SHP77 treated with DMSO at 0.1 percent for 48 hours (cell line): Measurements from ENCODE around the gene AOPEP.
A peak's percentile ranks its signal among the peaks of the same experiment; 100 is the strongest.

Experiments used
- DNase-seq: peaks from one replicate; lab custom pipeline; 2025; lab: John Stamatoyannopoulos, UW

Gene AOPEP, protein sequence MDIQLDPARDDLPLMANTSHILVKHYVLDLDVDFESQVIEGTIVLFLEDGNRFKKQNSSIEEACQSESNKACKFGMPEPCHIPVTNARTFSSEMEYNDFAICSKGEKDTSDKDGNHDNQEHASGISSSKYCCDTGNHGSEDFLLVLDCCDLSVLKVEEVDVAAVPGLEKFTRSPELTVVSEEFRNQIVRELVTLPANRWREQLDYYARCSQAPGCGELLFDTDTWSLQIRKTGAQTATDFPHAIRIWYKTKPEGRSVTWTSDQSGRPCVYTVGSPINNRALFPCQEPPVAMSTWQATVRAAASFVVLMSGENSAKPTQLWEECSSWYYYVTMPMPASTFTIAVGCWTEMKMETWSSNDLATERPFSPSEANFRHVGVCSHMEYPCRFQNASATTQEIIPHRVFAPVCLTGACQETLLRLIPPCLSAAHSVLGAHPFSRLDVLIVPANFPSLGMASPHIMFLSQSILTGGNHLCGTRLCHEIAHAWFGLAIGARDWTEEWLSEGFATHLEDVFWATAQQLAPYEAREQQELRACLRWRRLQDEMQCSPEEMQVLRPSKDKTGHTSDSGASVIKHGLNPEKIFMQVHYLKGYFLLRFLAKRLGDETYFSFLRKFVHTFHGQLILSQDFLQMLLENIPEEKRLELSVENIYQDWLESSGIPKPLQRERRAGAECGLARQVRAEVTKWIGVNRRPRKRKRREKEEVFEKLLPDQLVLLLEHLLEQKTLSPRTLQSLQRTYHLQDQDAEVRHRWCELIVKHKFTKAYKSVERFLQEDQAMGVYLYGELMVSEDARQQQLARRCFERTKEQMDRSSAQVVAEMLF

DNA sequence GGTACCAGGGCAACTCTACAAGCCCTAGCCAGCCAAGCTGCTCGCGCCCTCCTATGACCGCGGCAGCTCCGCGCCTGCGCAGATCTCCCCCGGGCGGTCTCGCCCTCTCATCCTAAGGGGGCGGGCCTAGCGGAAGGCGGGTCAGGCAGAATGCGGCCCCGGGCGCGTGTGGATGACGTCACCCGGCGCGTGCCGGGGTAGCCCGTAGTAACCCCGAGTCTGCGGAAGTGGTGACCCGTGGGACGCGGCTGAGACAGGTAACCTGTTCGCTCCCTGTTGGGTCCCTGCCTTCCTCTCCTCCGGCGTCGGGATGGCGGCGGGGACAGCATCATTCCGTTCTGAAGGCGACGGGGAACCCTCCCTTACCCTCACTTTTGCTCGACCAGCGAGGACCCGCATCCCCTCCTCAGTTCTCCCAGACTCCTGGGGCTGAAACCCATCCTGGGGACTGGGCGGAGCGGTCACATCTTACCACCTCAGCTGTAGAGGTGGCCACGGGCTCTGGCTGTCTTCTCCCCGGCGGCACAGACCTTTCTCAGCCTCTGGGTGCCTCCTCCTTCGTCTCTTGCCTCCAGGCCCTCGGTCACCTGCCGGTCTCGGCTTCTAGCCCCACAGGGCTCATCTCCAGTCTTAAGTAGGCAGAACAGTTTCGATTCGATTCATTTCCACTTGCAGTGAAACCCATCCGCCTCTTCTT is at the start of gene AOPEP:
AOPEP (plus strand) TSS at position 205 of the 697 bp plus-strand sequence. CDS start 33,085 bp downstream, outside the sequence.
- DNase-seq: peak; percentile 85

DNA sequence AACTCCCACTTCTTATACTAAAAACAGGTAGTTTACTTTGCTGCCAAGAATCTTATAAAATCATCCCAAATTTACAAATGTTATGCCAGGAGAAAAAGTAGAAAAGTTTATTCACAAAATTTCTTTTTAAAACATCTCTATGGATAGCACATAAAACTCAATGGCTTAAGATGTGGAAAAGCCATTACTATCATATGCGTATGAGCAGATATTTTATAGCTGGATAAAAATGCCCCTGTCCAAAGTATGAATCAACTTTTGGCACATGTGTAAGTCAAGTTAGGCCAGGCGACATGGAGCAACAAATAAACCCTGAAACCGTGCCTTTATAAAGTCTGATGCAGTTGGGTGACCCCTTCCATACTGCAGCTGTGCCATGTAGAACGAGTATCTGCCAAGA is 48.6 kb upstream of the AOPEP start:
- no peak for DNase-seq

DNA sequence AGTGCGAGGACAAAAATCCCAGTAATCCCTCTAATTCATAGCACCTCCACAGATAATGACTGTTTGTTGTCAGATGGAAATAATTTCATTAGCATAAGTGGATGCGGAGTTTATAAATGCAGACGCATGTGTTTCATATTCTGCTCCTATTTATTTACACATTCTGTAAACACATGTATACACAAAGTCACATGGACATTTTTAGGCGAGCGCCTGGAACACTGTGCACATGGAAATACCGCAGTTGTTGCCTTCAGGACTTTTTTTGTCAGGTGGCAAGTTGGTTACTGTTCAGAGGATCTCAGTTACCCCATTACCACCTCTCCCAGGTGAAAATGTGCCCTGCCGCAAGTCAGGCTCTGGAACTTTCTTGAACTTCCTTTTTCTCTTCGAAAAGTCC is 46.9 kb upstream of the AOPEP start:
- no peak for DNase-seq

DNA sequence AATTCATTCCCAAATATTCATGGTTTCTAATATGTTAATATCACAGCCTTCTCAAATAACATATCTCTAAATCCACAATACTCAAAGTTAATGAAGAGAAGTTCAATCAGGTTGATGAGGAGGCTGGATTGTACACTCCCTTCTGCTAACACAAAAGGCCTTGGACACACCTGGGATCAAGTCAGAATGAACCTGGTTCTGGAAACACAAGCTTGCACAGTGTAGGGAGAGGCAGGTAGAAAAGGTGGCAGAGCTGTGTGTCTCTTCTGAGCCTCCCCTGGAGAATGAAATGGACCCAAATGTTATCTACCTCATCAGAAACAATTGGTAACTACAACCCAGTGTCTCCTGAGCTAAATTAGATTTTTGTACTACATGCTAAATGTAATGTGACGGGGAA is 46.5 kb upstream of the AOPEP start:
- DNase-seq: no peak

DNA sequence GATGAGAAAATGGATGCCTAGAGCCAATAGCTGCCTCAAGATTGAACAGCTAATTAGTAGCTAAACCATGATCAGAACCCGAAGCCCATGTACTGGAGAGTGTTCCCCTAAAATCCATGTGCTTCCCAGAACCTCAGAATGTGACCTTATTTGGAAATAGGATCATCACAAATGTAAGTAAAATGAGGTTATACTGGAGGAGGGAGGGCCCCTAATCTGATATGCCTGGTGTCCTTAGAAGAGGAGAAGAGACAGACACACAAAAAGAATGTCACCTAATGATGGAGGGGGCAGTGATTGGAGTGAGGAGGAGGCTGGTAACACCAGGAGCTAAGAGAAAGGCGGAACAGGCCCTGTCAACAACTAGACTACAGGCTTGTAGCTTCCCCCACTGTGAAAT is 45.9 kb upstream of the AOPEP start:
- DNase-seq: no peak

DNA sequence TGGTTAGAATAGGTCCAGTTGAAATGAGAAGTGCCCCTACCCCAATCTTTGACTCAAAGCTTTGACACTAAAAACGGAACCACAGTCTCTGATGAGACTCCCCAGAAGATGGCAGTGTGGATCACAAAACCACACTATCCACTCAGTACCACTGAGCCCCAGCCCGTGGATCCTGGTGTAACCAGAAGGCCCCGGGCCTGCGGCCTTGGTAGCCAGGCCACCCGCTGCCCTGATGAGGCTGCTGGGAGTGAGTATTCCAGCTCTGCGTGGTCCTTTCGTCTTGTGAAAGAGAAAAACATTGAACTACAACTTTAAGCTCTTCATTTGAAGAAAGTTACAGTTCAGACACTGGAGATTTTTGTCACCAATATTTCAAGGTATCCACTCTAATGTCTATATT is 45.0 kb upstream of the AOPEP start:
- DNase-seq: peak; percentile 59

DNA sequence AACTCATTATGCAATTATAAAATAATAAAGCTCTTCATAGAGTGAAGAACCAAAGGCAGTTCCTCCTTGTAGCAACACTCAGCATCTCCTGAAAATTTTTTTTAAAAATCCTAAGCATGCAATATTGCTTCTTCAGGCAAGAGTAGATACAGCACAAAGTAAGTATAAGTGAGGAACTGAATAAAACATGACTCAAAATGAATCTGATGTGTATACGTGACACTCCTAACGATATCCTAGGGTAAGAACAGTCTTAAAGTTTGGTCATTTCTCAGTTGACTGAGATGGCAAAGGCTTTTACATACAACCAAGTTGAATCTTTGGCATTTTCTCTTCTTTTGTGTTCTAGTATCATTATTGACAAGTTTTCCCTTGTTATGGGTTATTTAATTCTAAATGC is 41.1 kb upstream of the AOPEP start:
- DNase-seq: no peak

DNA sequence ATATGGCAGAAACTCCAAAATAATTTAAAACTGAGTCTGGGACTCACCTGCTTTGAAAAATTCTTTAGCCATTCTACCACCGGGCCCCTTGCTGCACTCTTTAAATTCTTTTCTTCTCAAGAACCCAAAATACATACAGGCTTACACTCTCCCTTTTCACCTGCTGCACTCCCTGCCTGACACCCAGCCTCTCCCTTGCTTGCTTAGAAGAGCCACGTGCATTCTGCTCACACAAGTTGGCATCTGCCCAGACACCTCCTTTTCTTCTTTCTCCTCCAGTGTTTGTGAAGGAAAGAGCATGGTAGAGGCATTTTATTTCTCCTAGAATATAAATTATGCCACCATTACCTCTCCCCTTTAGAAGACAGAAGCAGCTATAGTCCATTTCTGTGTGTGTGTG is 39.0 kb upstream of the AOPEP start:
- no peak for DNase-seq

DNA sequence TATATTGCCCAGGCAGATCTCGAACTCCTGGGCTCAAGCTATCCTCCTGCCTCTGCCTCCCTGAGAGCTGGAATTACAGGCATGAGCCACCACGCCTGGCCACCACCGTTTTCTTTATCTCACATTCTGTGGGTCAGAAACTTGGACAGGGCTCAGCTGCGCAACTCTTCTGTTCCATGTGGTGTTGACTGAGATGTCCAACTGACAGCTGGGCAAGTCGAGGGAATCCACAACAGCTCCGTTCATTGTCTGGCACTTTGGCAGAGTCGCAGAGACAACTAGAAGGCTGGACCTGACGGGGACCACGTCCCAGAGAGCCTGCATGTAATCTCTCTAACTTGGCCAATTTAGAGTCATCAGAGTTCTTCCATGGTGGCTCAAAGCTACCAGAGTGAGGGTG is 36.2 kb upstream of the AOPEP start:
- no peak for DNase-seq

DNA sequence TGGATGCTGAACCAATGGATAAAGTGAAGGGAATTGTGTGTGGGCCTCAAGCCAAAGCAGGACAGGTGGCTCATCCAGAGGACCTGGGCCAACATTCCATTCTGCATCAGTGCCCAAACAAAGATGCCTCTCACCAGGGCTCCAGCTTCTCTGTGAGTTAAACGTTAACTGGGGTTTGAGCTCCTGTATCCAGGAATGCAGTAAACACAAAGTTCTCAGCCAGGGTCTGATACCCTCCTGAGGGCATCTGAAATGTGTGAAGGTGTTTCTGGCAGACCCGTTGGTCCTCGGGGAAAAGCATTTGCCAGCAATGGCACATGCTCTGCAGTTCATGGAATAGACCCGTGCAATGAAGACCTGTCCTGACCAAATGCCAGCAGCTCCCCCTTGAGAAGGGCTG is 33.9 kb upstream of the AOPEP start:
- DNase-seq: no peak

DNA sequence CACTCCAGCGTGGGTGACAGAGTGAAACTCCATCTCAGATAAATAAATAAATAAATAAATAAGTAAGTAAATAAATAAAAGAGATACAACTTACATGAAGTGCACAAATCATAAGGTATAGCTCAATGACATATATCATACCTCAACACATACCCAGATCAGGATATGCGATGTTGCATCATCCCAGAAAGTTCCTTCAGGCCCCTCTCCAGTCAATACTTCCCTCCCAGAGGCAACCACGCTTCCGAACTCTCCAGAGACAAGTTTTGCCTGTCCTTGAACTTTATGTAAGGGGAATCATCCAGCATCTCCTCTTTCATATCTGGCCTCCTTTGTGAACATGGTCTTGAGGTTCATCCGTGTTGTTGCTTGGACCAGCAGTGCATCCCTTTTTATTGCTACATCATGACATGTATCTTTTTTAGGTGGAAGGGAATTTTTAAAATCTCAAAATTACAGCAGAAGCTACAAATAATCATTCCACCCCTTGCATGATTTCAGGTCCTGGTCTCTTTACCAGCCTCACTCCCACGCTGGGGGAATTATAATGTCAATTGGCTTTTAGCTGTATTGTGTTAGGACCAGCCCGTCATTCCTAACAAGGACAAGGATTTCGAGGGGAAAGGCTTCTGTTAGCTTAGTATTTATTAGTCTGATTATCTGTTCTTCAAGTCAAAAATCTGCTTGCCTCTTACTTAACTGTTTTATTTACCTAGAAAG is 32.9 kb upstream of the AOPEP start:
- no peak for DNase-seq

DNA sequence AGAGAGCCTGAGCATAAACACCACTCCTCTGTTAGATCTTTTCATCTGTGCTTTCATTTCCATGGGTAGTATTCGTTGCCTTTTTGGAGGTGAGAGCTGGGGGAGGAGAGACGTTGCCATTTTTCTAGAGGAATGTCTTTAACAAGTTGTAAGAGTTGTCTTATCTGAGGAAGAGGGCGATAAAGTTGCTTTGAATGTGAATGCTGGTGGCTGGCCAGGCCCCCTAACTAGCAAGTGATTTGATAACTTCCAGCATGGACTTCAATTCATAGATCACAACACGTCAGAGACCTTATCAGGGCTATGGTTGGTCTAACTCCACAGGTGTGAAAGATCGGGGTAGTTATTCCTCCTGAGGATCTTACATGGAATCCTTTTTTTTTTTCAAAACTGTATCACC is 30.0 kb upstream of the AOPEP start:
- DNase-seq: no peak

DNA sequence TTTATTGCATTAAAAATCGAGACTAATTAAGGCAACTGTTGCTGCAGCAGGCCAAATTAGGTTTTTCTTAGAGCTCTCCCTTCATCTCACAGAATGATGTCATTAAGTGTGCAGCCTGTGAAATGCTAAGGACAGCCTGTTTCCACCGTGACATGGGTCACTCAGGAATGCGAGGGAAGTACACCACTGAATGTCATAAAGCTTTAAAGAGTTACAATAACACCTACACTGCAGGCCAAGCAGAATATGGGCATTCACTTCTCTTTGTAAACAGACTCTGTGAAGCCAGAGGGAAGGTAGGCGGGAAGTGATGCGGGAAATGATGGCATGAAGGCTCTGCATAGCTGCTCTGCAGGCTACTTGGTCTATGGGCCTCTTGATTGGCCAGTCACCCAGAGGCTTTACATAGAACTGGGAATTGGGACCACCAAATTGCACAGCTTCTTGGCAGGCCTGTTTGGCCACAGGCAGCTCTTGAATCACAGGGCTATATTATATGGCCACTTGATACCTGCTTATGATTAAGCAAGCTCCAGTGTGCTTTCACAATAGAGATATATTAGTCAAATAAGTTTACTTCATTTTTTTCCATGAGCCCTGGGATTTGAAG is 28.4 kb upstream of the AOPEP start:
- peak; percentile 20 for DNase-seq

DNA sequence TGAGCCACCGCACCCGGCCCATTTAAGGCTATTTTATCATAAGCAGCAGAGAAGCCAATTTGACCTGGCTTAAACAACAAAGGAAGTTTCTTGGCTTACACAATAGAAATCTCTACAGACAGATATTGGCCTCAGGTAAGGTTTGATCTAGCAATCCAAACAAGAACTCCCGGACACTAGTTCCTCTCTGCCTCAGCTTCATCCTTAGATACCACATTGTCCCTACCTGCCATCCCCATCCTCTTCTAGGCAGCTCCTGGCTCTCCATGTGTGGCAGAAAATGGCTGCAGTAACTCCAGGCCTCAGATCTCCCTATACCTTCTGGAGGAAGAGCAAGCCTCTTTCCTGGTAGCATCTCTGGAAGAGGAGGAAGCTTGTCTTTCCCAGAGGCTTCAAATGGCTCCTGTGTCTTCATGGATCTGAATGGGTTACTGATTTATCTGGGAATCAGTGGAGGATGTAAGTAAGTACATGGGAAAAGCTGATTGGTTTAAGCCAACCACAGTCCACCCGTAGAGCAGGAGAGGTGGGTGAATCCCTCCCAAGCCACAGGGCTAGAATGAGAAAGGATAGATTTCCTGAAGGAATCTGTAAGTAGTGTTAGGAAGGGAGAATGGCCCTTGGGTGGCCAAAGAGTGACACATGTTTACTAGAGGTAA is 26.7 kb upstream of the AOPEP start:
- no peak for DNase-seq

DNA sequence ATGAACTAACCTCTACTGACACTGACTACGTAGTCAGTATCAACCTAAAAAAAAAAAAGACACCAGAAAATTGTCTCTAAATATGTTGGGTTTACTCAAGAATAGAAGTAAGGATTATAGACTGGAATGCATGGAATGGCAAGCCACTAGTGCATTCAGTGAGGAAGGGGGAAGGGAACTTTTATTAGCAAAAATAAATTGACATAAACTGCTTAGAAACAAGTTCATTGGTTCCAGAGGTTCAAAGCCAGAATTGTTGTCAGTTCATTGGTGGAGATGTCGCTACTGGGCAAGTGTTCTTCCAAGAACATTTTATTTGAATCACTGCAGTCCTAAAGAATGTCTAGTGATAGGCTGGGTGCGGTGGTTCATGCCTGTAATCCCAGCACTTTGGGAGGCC is 26.1 kb upstream of the AOPEP start:
- no peak for DNase-seq

DNA sequence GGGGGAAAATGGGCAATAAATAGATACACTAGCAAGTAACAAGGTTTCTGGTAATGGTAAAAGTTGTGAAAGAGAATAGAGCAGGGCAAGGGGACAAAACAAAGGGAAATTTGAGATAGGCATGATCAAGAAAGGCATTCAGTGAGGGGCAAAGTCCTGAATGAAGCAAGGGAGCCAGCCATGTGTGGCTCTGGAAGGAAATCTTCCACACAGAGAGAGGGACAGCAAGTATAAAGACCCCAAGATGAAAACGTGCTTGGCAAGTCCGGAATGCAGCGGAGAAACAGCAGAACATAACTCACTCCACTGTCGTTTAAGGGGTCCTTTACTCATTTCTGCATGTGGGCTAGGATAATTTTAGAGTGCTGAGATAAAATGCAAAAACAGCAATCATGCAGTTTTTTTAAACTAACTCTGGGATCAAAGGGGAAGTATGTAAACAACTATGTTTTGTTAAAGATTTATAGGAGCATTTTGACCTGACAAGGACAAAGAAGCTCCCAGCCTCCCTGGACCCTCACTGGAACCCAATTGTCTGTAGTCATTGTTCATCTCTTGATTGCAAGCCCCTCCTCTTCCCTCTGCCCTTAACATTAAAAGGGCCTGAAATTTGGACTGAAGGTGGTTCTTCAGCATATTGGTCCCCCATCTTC is 22.9 kb upstream of the AOPEP start:
- no peak for DNase-seq

DNA sequence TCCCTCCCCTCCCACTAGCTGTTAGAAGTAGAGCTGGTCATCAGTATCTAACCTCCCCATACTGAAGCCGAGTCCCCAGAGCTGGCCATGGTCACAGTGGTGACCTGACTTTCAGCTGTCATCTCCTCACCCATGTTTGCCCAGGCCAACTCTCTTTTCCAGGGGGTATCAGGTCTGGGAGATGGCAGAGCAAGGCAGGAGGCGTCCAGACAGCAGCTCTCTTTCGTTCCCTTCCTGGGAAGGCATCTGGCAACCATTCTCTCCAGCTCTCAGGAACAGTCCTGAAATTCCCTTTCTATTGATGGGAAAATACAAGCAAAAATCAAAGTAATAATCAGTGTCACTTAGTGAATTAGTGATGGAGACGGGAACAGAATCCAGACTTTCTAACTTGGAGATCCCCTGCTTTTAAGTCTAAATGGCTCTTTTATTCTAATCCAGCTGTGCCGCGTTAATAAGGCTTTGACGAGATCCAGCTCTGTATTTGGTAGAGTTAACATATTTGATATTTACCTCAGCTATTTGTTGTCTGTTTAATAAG is 21.3 kb upstream of the AOPEP start:
- no peak for DNase-seq

DNA sequence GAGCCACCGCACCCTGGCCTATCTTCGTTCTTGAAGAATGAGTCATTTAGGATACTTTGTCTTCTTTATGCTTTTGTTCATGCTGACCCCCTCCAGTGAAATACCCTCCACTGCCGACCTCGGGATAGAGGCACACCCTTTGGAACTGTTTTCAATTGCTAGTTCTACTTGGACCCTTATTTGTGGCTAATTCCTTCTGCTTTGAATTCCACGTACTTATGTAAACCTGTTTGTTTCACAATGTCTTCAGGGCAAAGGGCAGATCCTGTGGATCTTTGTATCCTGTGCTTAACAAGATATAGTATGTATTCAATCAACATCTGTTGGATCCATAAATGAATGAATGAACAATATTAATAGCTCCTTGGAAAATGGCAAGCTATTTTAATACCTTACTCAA is 19.6 kb upstream of the AOPEP start:
- DNase-seq: no peak

DNA sequence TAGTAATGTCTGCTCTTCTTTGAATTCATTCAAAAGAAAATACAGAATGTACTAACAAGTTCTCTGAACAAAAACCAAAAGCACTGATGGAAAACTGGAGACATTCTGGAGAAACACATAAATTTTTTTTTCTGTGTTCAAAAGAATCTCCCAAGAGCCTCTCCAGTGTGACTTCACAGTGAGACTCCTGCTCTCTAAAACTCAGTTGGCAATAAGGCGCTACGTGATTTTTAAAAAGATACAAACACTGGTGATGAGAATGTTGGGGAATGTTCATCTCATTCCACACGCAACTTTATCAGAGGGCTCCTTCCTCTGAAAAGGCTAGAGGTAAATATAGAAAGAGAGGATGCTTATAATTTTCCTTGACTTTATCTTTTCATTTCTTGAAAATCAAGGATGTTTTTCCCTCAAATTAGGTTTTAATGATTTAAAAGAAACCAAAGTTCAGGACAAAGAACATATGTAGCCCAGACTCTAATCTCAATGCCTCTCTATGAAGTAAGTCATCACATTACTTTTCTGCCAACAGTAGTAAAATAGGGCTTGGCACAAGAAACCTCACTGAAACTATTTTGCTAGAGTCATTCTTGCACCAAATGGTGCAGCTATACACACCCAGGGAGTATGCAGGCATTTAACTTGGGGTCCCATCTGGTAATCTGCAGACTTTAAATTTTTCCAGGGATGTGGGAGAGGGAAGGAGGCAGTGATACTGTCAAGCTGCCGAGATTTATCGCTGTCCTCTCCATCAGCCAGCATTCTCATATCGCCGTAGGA is 12.9 kb upstream of the AOPEP start:
- no peak for DNase-seq

DNA sequence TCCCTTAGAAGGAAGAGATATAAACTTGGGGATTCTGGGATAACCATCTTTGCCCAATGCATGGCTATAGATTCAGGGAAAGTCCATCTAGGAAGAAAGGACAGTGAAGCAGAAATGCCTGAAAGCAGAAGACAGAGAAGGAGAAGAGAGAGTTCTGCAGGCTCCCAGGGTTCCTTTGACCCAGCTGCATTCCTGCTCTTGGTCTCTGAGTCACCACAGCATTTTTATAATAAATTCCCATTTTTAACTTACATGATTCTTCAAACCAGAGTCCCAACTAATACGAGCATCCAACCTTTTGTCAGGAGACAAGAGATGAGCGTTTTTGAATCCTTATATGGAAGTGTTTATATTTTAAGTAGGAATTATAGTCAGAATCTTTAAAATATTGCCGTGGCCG is 12.0 kb upstream of the AOPEP start:
- no peak for DNase-seq
